Calu3 (cell line): Measurements from ENCODE around the gene ARL14EPL. TPM values are rescaled to one million over a fixed set of nuclear protein-coding genes. Genes with fewer than 3 reads are reported as not detected.

Experiments
- BruUV-seq: library from RNA; stranded (reverse); fragments of 400-500 nt; replicated peaks from 2 replicates; lab custom pipeline; 2021; lab: Mats Ljungman, UMichigan
- CTCF ChIA-PET: fragments of 300-600 bp; sonication (Branson Sonifier 250); formaldehyde crosslinking; loops from one replicate; lab custom pipeline; 2022; ENCODE audit warnings: antibody characterized with exemption; lab: Charles Lee
- DNase-seq: peaks from one replicate; pipeline ENCODE4 v3.0.0; 2022
- H3K27ac Mint-ChIP-seq: one replicate; pipeline ENCODE4 v1.8.0; 2022; ENCODE audit warnings: mixed read lengths; ENCODE audit not compliant: unreplicated experiment
- H3K27me3 Mint-ChIP-seq: one replicate; pipeline ENCODE4 v1.8.0; 2022; ENCODE audit warnings: mixed read lengths; ENCODE audit not compliant: unreplicated experiment
- H3K36me3 Mint-ChIP-seq: one replicate; pipeline ENCODE4 v1.8.0; 2022; ENCODE audit warnings: mild to moderate bottlenecking, moderate library complexity, mixed read lengths; ENCODE audit not compliant: insufficient read depth, unreplicated experiment
- H3K4me1 Mint-ChIP-seq: one replicate; pipeline ENCODE4 v1.8.0; 2022; ENCODE audit warnings: mild to moderate bottlenecking, low read depth, mixed read lengths; ENCODE audit not compliant: unreplicated experiment
- H3K4me3 Mint-ChIP-seq: one replicate; pipeline ENCODE4 v1.8.0; 2022; ENCODE audit warnings: mild to moderate bottlenecking, low read depth, moderate library complexity, mixed read lengths; ENCODE audit not compliant: unreplicated experiment
- H3K9me3 Mint-ChIP-seq: one replicate; pipeline ENCODE4 v1.8.0; 2022; ENCODE audit warnings: low read depth, mixed read lengths; ENCODE audit not compliant: unreplicated experiment
- CTCF ChIP-seq: fragments of 200-600 bp; IDR thresholded peaks from one replicate; pipeline ENCODE4 v1.8.0; 2022; ENCODE audit warnings: antibody characterized with exemption; ENCODE audit not compliant: unreplicated experiment
- intact Hi-C: fragments of 100-400 bp; cut with micrococcal nuclease; formaldehyde crosslinking; loops from one replicate; pipeline ENCODE4 v1.10.0; 2022; ENCODE audit not compliant: unreplicated experiment
- total RNA-seq: library from RNA; stranded (reverse); gene quantifications from 2 replicates; pipeline ENCODE4 v1.2.3, GENCODE V29; 2022

Gene ARL14EPL
- total RNA-seq, 1 experiment from 2014 or later: 0.66 TPM

GRCh38 chr5:116062352-116062751 is 30.1 kb downstream of the ARL14EPL start:
- H3K4me1 Mint-ChIP-seq: no peaks in the 10 kb centered on the region
- no peaks in the 10 kb centered on the region for H3K9me3 Mint-ChIP-seq
- DNase-seq: no peak
- no peak for TF ChIP-seq CTCF
- H3K4me3 Mint-ChIP-seq: no peak overlapping the region
- no TSS peak for BruUV-seq
- no peak overlapping the region for H3K27ac Mint-ChIP-seq
- peaks cover 11% of the 10 kb centered on the region for H3K27me3 Mint-ChIP-seq
- intact Hi-C loops: no loop called here
- no peaks in the 10 kb centered on the region for H3K36me3 Mint-ChIP-seq
- CTCF ChIA-PET: no interaction called here

DNA sequence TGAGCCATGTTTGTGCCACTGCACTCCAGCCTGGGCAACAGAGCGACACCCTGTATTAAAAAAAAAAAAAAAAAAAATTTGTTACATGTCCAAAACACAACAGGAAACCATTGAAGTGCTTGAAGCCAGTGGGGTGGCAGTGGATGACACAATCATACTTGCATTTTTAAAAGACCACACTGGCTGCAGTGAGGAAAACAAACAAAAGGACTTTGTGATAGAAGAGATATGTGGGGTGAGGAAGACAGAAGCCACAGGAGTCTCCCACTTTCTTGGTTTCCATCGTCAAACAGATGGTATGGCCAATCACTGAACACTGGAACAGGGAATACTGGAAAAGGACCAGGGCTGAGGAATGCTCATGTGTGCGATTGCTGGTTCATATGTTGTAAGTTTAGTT is 31.7 kb downstream of the ARL14EPL start:
- BruUV-seq: no TSS peak
- no peaks in the 10 kb centered on the region for H3K27me3 Mint-ChIP-seq
- no peaks in the 10 kb centered on the region for H3K36me3 Mint-ChIP-seq
- H3K27ac Mint-ChIP-seq: no peak overlapping the region
- CTCF ChIA-PET: no interaction called here
- H3K4me3 Mint-ChIP-seq: no peak overlapping the region
- intact Hi-C loops: no loop called here
- no peak for DNase-seq
- no peak for TF ChIP-seq CTCF
- H3K4me1 Mint-ChIP-seq: no peaks in the 10 kb centered on the region
- no peaks in the 10 kb centered on the region for H3K9me3 Mint-ChIP-seq

GRCh38 chr5:116068028-116068632 is 35.9 kb downstream of the ARL14EPL start:
- no peaks in the 10 kb centered on the region for H3K27me3 Mint-ChIP-seq
- no TSS peak for BruUV-seq
- H3K9me3 Mint-ChIP-seq: no peaks in the 10 kb centered on the region
- no peak overlapping the region for H3K27ac Mint-ChIP-seq
- peak; percentile 44 for DNase-seq
- H3K36me3 Mint-ChIP-seq: no peaks in the 10 kb centered on the region
- intact Hi-C loops: loop anchor here (1.0 to 5.0 kb wide), 3 partner anchors 180 to 434 kb away; partner anchors contain the start of genes AP3S1 and ATG12
- CTCF ChIA-PET: interaction anchor here (0.6 to 2.9 kb wide), 2 partner anchors 180 to 228 kb away, joined by 4 to 10 read pairs; no protein-coding TSS in a partner anchor
- no peak overlapping the region for H3K4me3 Mint-ChIP-seq
- H3K4me1 Mint-ChIP-seq: no peaks in the 10 kb centered on the region
- peak; percentile 67 for TF ChIP-seq CTCF

DNA sequence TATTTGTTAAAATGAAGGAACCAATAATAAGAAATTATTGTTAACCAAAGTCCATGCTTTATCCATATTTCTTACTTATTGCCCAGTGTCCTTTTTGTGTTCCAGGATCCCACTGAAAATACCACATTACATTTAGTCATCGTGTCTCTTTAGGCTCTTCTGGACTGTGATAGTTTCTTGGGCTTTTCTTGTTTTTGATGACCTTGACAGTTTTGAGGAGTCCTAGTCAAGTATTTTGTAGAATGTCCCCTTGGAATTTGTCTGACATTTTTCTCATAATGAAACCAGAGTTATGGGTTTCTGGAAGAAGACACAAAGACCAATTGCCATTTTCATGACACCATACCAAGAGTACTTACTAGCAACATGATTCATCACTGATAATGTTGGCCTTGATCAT is 38.9 kb downstream of the ARL14EPL start:
- H3K27ac Mint-ChIP-seq: no peak overlapping the region
- H3K36me3 Mint-ChIP-seq: no peaks in the 10 kb centered on the region
- H3K27me3 Mint-ChIP-seq: no peaks in the 10 kb centered on the region
- intact Hi-C loops: no loop called here
- BruUV-seq: no TSS peak
- CTCF ChIA-PET: no interaction called here
- no peaks in the 10 kb centered on the region for H3K9me3 Mint-ChIP-seq
- no peaks in the 10 kb centered on the region for H3K4me1 Mint-ChIP-seq
- no peak for DNase-seq
- no peak for TF ChIP-seq CTCF
- no peak overlapping the region for H3K4me3 Mint-ChIP-seq
